ENCODE data around the gene TMEM119. TPM values are rescaled to one million over a fixed set of nuclear protein-coding genes. Genes with fewer than 3 reads are reported as not detected.
A peak's percentile ranks its signal among the peaks of the same experiment; 100 is the strongest.

Gene TMEM119
- total RNA-seq, 4 donors from 2014 or later = 2.3 to 5.9 (median 4.5) TPM

DNA sequence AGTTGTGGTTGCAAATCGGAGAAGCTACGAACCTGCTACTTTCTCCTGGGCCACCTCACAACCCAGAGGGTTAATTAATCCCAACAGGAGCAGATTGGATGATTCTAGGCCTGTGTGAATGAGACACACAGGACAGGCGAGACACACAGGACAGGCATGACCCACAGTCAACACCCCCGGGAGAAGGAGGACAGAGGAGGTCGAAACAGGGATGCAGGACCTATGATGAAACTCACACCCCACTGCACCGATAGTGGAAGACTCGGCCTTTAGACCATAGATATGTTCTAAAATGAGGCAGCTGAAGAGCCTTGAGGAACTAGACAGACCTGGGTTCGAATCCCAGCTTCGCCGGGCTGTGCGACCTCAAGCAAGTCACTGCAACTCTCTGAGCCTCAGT is 11.6 kb downstream of the TMEM119 start:
- Histone ChIP-seq H3K27me3 (peaks cover 14% of the 10 kb centered on the region), H3K9me3 (no peaks in the 10 kb centered on the region), H3K4me1 (peaks cover 0 to 6% (median 0%) of the 10 kb centered on the region in 3 donors), H3K4me3 (no peak overlapping the region), H3K36me3 (no peaks in the 10 kb centered on the region), H3K27ac (no peak overlapping the region)
- WGBS, 2 donors (ENCODE audit: low coverage in 1 of 2) = 90% methylated on average over 9 of the region's 11 CpGs; no CpG with 5 or more reads in 1 of the 2 donors
- no peak for TF ChIP-seq POLR2A (IDR thresholded peaks at IDR 0.05)
- TF ChIP-seq EP300 (IDR thresholded peaks at IDR 0.05) = no peak
- TF ChIP-seq POLR2AphosphoS5 (IDR thresholded peaks at IDR 0.05) = no peak
- TF ChIP-seq, protein P1, sequence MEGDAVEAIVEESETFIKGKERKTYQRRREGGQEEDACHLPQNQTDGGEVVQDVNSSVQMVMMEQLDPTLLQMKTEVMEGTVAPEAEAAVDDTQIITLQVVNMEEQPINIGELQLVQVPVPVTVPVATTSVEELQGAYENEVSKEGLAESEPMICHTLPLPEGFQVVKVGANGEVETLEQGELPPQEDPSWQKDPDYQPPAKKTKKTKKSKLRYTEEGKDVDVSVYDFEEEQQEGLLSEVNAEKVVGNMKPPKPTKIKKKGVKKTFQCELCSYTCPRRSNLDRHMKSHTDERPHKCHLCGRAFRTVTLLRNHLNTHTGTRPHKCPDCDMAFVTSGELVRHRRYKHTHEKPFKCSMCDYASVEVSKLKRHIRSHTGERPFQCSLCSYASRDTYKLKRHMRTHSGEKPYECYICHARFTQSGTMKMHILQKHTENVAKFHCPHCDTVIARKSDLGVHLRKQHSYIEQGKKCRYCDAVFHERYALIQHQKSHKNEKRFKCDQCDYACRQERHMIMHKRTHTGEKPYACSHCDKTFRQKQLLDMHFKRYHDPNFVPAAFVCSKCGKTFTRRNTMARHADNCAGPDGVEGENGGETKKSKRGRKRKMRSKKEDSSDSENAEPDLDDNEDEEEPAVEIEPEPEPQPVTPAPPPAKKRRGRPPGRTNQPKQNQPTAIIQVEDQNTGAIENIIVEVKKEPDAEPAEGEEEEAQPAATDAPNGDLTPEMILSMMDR (IDR thresholded peaks at IDR 0.05) = no peak
- ATAC-seq = no peak

GRCh38 chr12:108585864-108586263 is 12.0 kb downstream of the TMEM119 start:
- 59 to 67% methylated on average over 3 to 4 of the region's 4 CpGs for WGBS, 2 donors (ENCODE audit: low coverage in 1 of 2)
- Histone ChIP-seq H3K4me1 (peaks cover 0 to 10% (median 0%) of the 10 kb centered on the region in 3 donors), H3K4me3 (no peak overlapping the region), H3K27ac (no peak overlapping the region), H3K36me3 (no peaks in the 10 kb centered on the region), H3K9me3 (no peaks in the 10 kb centered on the region), H3K27me3 (peaks cover 14% of the 10 kb centered on the region)
- no peak for TF ChIP-seq POLR2A (IDR thresholded peaks at IDR 0.05)
- no peak for TF ChIP-seq POLR2AphosphoS5 (IDR thresholded peaks at IDR 0.05)
- no peak for TF ChIP-seq EP300 (IDR thresholded peaks at IDR 0.05)
- TF ChIP-seq, protein P1 (IDR thresholded peaks at IDR 0.05) = no peak
- no peak for ATAC-seq

DNA sequence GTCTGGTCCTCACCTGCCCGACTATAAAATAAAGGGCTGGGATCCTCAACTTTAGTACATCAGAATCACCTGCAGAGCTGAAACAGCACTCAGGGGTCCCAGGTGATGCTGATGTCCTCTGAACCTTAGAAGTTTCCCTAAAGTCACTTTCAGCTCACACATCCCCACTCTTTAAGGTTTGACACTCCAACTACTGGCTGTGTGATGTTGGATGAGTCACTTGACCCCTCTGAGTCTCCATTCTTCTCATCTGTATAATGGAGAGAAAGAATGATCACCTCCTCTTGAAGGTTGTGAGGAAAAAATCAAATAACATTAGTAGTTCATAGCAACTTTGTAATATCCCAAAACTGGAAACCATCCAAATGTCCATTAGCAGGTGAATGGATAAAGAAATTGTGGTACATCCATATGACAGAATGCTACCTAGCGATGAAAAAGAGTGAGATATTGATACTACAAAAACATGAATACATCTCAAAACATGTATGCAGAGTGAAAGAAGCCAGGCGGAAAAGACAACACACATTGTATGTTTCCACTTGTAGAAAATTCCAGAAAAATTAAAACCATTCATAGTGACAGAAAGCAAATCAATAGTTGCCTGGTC is 13.3 kb downstream of the TMEM119 start:
- WGBS, 2 donors (ENCODE audit: low coverage in 1 of 2) = 56 to 83% methylated on average over 1 to 3 of the region's 3 CpGs
- H3K36me3 ChIP-seq = no peaks in the 10 kb centered on the region
- no peak for TF ChIP-seq EP300 (IDR thresholded peaks at IDR 0.05)
- TF ChIP-seq POLR2AphosphoS5 (IDR thresholded peaks at IDR 0.05) = no peak
- TF ChIP-seq, protein P1 (IDR thresholded peaks at IDR 0.05) = no peak
- TF ChIP-seq POLR2A (IDR thresholded peaks at IDR 0.05) = no peak
- H3K4me3 ChIP-seq = no peak overlapping the region
- peaks cover 0 to 16% (median 0%) of the 10 kb centered on the region in 3 donors for H3K4me1 ChIP-seq
- peak overlapping the region in 1 of 4 donors; percentile 8 for H3K27ac ChIP-seq
- peaks cover 14% of the 10 kb centered on the region for H3K27me3 ChIP-seq
- H3K9me3 ChIP-seq = no peaks in the 10 kb centered on the region
- no peak for ATAC-seq

DNA sequence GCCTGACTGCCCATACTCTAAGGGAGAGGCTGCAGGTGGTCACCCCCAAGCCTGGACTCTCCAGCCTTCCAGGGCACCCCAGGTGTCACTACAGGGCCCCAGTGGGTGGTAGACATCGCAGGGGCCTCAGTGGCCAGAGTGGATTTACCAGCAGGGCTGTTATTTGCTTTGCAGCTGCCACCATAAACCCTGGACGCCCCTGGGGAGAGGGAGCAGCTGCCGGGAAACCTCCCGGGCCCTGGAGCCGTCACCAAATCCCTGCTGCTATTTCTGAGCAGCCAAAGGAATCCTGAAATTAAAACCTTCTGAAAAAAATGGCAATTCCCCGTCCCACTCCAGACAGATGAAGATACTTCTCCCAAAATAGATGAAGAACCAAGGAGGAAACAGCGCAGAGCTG is 13.9 kb downstream of the TMEM119 start:
- TF ChIP-seq, protein P1 (IDR thresholded peaks at IDR 0.05) = no peak
- no peak for TF ChIP-seq POLR2AphosphoS5 (IDR thresholded peaks at IDR 0.05)
- no peak for TF ChIP-seq EP300 (IDR thresholded peaks at IDR 0.05)
- TF ChIP-seq POLR2A (IDR thresholded peaks at IDR 0.05) = no peak
- Histone ChIP-seq H3K4me3 (no peak overlapping the region), H3K27me3 (peaks cover 12% of the 10 kb centered on the region), H3K36me3 (no peaks in the 10 kb centered on the region), H3K9me3 (no peaks in the 10 kb centered on the region), H3K4me1 (peaks cover 0 to 16% (median 0%) of the 10 kb centered on the region in 3 donors), H3K27ac (peak overlapping the region in 1 of 4 donors; percentile 8)
- ATAC-seq = no peak
- 39 to 100% methylated on average over 1 to 6 of the region's 7 CpGs for WGBS, 2 donors (ENCODE audit: low coverage in 1 of 2)
